Measurements from ENCODE around the gene PHF19. TPM values are rescaled to one million over a fixed set of nuclear protein-coding genes. Genes with fewer than 3 reads are reported as not detected.

Gene PHF19
- total RNA-seq, 6 experiments from 2014 or later: 2.2 to 8.0 (median 5.2) TPM

DNA sequence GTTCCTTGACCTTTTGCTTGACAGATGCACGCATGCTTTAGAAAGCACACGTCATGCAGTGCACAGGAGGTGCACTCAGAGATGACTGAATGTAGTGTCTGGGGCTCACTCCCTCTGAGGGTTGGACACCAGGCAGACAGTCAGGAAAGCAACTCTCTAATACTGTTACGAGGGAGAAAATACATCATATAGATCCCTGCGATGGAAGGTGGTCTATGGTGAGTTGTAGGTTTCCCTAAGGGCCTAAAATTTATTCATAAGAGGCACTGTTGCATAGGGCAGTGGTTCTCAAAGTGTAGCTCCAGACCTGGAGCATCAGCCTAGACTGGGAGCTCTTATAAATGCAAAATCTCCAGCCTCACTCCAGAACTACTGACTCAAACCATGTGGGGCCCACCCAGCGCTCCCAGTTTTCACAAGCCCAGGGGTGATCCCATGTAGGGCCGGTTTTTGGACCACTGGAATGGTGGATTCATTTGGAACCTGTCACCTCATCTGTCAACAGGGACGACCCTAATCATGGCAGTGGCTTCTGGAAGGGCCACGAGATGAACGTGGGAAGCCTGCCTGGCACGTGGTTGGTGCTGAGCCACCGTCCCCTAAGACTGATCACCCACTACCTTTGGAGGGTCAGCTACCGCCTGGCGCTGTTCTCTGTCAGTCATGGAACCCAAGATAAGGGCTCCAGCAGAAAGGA, 16.8 kb upstream of the PHF19 start:
- intact Hi-C loops (cut with DNase I): no loop called here
- DNase-seq (no peak), ATAC-seq (no peak)
- no peak for TF ChIP-seq POLR2A (IDR thresholded peaks at IDR 0.05)
- TF ChIP-seq, protein P1, sequence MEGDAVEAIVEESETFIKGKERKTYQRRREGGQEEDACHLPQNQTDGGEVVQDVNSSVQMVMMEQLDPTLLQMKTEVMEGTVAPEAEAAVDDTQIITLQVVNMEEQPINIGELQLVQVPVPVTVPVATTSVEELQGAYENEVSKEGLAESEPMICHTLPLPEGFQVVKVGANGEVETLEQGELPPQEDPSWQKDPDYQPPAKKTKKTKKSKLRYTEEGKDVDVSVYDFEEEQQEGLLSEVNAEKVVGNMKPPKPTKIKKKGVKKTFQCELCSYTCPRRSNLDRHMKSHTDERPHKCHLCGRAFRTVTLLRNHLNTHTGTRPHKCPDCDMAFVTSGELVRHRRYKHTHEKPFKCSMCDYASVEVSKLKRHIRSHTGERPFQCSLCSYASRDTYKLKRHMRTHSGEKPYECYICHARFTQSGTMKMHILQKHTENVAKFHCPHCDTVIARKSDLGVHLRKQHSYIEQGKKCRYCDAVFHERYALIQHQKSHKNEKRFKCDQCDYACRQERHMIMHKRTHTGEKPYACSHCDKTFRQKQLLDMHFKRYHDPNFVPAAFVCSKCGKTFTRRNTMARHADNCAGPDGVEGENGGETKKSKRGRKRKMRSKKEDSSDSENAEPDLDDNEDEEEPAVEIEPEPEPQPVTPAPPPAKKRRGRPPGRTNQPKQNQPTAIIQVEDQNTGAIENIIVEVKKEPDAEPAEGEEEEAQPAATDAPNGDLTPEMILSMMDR (IDR thresholded peaks at IDR 0.05): no peak
- no peak overlapping the region for H3K4me3 ChIP-seq
- peaks cover 0 to 8% (median 0%) of the 10 kb centered on the region in 4 donors for H3K4me1 ChIP-seq
- no peaks in the 10 kb centered on the region for H3K9me3 ChIP-seq
- no peaks in the 10 kb centered on the region for H3K27me3 ChIP-seq
- 91% methylated on average over 9 of the region's 13 CpGs for WGBS (ENCODE audit: insufficient coverage, low coverage, low lambda C conversion rate, missing lambda C conversion rate)
- H3K36me3 ChIP-seq: no peaks in the 10 kb centered on the region
- no peak overlapping the region for H3K27ac ChIP-seq

DNA sequence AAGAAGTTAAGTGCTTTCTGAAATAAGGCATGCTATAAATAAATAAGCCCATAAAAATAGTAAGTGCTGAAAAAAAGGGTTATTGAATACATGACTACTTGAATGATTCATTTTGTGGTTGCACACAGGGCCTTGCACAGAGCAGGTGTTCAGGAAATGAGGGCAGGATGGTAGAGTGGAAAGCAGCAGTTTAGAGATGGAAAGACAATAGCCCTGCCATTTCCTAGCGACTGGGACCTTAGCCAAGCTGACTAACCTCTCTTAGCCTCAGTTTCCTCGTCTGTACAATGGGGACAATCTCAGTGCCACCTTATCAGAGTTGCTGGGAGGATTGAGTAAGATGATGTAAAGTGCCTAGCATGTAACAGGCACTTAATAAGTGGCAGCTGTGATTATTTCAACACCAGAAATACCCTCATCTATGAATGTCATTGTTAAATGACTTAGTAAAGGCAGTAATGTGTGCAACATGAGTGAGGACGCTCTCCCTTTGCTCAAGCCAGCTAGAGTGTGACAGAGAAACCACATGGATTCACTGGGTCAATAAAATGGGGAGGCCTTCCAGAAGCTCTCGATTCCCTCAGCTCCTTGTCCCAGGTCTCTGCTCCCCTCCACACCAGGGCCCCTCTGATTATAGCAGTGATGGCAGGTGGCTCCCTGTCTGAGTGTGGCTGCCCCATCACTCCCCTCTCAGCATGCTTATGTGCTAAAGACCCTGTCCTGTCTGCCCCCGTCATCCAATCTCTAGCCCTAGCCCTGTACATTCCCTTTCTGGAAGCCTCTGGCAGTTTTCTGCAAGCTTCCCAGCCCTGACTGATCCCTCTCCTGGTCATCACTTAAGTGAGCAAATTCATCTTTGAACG, 16.0 kb upstream of the PHF19 start:
- Histone ChIP-seq H3K27me3 (no peaks in the 10 kb centered on the region), H3K27ac (no peak overlapping the region), H3K36me3 (no peaks in the 10 kb centered on the region), H3K4me3 (no peak overlapping the region), H3K9me3 (no peaks in the 10 kb centered on the region), H3K4me1 (peaks cover 0 to 8% (median 0%) of the 10 kb centered on the region in 4 donors)
- intact Hi-C loops (cut with DNase I): no loop called here
- ATAC-seq (peak in 1 of 4 donors; percentile 26), DNase-seq (no peak)
- TF ChIP-seq, protein P1 (IDR thresholded peaks at IDR 0.05): no peak
- TF ChIP-seq POLR2A (IDR thresholded peaks at IDR 0.05): no peak
- 40% methylated on average over 4 of the region's 6 CpGs for WGBS (ENCODE audit: insufficient coverage, low coverage, low lambda C conversion rate, missing lambda C conversion rate)

GRCh38 chr9:120891884-120892747, 15.1 kb upstream of the PHF19 start:
- ATAC-seq (no peak), DNase-seq (no peak)
- H3K9me3 ChIP-seq: no peaks in the 10 kb centered on the region
- TF ChIP-seq, protein P1 (IDR thresholded peaks at IDR 0.05): no peak
- TF ChIP-seq POLR2A (IDR thresholded peaks at IDR 0.05): no peak
- peaks cover 0 to 8% (median 0%) of the 10 kb centered on the region in 4 donors for H3K4me1 ChIP-seq
- intact Hi-C loops (cut with DNase I): no loop called here
- no peaks in the 10 kb centered on the region for H3K27me3 ChIP-seq
- no peak overlapping the region for H3K4me3 ChIP-seq
- no peaks in the 10 kb centered on the region for H3K36me3 ChIP-seq
- no peak overlapping the region for H3K27ac ChIP-seq
- 68% methylated on average over 12 of the region's 15 CpGs for WGBS (ENCODE audit: insufficient coverage, low coverage, low lambda C conversion rate, missing lambda C conversion rate)

GRCh38 chr9:120891245-120891883, 14.4 kb upstream of the PHF19 start:
- ATAC-seq (no peak), DNase-seq (no peak)
- 100% methylated on average over 3 of the region's 10 CpGs for WGBS (ENCODE audit: insufficient coverage, low coverage, low lambda C conversion rate, missing lambda C conversion rate)
- no peaks in the 10 kb centered on the region for H3K27me3 ChIP-seq
- peaks cover 0 to 8% (median 0%) of the 10 kb centered on the region in 4 donors for H3K4me1 ChIP-seq
- TF ChIP-seq POLR2A (IDR thresholded peaks at IDR 0.05): no peak
- TF ChIP-seq, protein P1 (IDR thresholded peaks at IDR 0.05): no peak
- H3K27ac ChIP-seq: no peak overlapping the region
- no peaks in the 10 kb centered on the region for H3K9me3 ChIP-seq
- intact Hi-C loops (cut with DNase I): no loop called here
- no peaks in the 10 kb centered on the region for H3K36me3 ChIP-seq
- no peak overlapping the region for H3K4me3 ChIP-seq

All from right lobe of liver (tissue), 6 donors.